ENCODE measurements around the gene AP3B1. TPM values are rescaled to one million over a fixed set of nuclear protein-coding genes. Genes with fewer than 3 reads are reported as not detected.
A peak's percentile ranks its signal among the peaks of the same experiment; 100 is the strongest.

AP3B1 gene
- total RNA-seq, 6 experiments from 2014 or later = 11.4 to 17.9 (median 12.9) TPM

DNA sequence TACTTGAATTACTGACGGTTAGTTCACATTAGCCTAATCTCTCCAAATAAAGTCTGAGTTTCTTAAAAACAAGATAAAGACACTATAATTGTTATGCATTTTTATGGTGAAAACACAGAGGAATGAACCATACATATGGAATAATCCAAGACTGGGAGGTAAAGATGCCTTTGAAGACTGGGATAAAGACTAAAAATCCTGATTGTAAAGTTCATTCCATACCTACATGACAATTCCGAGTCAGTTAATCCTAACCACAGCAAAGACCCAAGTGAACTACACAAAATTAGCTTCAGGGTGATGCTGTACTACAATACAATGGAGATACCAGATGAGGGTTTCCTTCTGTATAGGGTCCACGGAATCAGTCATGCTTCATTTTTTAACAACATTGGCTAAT lies 6.3 kb downstream of the AP3B1 start:
- peaks cover 0 to 5% (median 0%) of the 10 kb centered on the region in 4 donors for H3K4me1 ChIP-seq
- no peak for ATAC-seq
- intact Hi-C loops (cut with DNase I) = no loop called here
- H3K27me3 ChIP-seq = no peaks in the 10 kb centered on the region
- WGBS (ENCODE audit: insufficient coverage, low coverage, low lambda C conversion rate, missing lambda C conversion rate) = 100% methylated on average over 3 of the region's 3 CpGs
- H3K9me3 ChIP-seq = no peaks in the 10 kb centered on the region
- TF ChIP-seq, protein P1, sequence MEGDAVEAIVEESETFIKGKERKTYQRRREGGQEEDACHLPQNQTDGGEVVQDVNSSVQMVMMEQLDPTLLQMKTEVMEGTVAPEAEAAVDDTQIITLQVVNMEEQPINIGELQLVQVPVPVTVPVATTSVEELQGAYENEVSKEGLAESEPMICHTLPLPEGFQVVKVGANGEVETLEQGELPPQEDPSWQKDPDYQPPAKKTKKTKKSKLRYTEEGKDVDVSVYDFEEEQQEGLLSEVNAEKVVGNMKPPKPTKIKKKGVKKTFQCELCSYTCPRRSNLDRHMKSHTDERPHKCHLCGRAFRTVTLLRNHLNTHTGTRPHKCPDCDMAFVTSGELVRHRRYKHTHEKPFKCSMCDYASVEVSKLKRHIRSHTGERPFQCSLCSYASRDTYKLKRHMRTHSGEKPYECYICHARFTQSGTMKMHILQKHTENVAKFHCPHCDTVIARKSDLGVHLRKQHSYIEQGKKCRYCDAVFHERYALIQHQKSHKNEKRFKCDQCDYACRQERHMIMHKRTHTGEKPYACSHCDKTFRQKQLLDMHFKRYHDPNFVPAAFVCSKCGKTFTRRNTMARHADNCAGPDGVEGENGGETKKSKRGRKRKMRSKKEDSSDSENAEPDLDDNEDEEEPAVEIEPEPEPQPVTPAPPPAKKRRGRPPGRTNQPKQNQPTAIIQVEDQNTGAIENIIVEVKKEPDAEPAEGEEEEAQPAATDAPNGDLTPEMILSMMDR (IDR thresholded peaks at IDR 0.05) = no peak
- TF ChIP-seq POLR2A (IDR thresholded peaks at IDR 0.05) = no peak
- no peak overlapping the region for H3K27ac ChIP-seq
- H3K36me3 ChIP-seq = no peaks in the 10 kb centered on the region
- no peak overlapping the region for H3K4me3 ChIP-seq
- no peak for DNase-seq

DNA sequence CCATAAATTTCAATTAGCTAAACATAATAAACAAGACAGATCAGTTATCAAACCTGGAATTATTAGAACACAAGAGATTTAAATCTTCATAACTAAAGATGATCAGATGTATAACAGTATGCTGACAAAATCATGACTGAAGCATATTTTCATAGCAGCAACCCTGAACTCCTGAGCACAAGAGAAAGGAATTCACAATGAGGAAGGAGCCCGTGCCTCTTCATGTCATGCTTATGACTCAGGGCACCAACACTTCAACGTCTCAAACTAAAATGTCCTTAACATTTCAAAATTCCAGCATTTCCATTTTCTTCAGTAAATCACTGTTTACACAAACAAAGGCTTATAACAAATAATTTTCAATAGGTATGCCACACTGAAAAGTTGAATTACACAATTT lies 6.7 kb downstream of the AP3B1 start:
- DNase-seq (no peak), ATAC-seq (peak in 2 of 4 donors; percentile 37 to 38)
- H3K27me3 ChIP-seq = no peaks in the 10 kb centered on the region
- TF ChIP-seq, protein P1 (IDR thresholded peaks at IDR 0.05) = no peak
- TF ChIP-seq POLR2A (IDR thresholded peaks at IDR 0.05) = no peak
- no peak overlapping the region for H3K4me3 ChIP-seq
- H3K36me3 ChIP-seq = no peaks in the 10 kb centered on the region
- H3K9me3 ChIP-seq = no peaks in the 10 kb centered on the region
- WGBS (ENCODE audit: insufficient coverage, low coverage, low lambda C conversion rate, missing lambda C conversion rate) = 61% methylated on average over 2 of the region's 2 CpGs
- no peak overlapping the region for H3K27ac ChIP-seq
- intact Hi-C loops (cut with DNase I) = no loop called here
- peaks cover 0 to 3% (median 0%) of the 10 kb centered on the region in 4 donors for H3K4me1 ChIP-seq

DNA sequence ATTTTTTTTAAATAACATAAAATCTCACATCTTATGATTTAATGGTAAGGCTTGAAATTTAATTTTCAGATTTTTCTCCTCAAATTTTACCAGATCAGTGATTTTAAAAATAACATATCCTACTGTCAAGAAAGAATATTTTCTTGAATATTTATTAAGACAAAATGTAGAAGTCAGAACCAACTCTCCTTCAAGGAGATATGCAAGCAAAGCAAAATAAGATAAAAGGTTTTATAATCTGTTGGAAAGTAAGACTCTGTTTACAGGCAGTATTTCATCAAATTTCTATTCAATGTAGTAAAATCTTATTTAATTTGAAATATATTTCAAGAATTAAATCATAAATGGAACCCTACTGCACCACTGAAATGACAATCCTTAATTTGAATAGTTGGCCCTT lies 7.3 kb downstream of the AP3B1 start:
- TF ChIP-seq, protein P1 (IDR thresholded peaks at IDR 0.05) = no peak
- TF ChIP-seq POLR2A (IDR thresholded peaks at IDR 0.05) = no peak
- no peaks in the 10 kb centered on the region for H3K27me3 ChIP-seq
- no peaks in the 10 kb centered on the region for H3K36me3 ChIP-seq
- no peak overlapping the region for H3K4me3 ChIP-seq
- no peak overlapping the region for H3K27ac ChIP-seq
- intact Hi-C loops (cut with DNase I) = no loop called here
- DNase-seq (no peak), ATAC-seq (no peak)
- H3K9me3 ChIP-seq = no peaks in the 10 kb centered on the region
- H3K4me1 ChIP-seq = peaks cover 0 to 1% (median 0%) of the 10 kb centered on the region in 4 donors

DNA sequence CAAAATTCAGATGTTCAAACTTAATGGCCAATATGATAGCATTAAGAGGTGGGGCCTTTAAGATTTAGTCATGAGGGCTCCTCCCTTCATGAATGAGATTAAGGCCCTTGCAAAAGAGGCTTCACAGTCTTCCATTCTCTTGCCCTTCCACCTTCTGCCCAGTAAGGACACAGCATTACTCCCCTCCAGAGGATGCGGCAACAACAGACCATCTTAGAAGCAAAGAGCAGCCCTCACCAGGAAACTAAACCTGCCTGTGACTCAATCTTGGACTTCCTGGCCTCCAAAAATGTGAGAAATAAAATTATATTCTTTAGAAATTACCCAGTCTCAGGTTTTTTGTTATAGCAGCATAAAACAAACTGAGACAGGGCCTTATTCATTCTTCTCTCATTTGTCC lies 8.2 kb downstream of the AP3B1 start:
- intact Hi-C loops (cut with DNase I) = no loop called here
- TF ChIP-seq POLR2A (IDR thresholded peaks at IDR 0.05) = no peak
- TF ChIP-seq, protein P1 (IDR thresholded peaks at IDR 0.05) = no peak
- no peaks in the 10 kb centered on the region for H3K9me3 ChIP-seq
- no peak overlapping the region for H3K4me3 ChIP-seq
- DNase-seq (no peak), ATAC-seq (no peak)
- no peak overlapping the region for H3K27ac ChIP-seq
- H3K36me3 ChIP-seq = no peaks in the 10 kb centered on the region
- WGBS (ENCODE audit: insufficient coverage, low coverage, low lambda C conversion rate, missing lambda C conversion rate) = 92% methylated on average over 1 of the region's 1 CpG
- no peaks in the 10 kb centered on the region for H3K27me3 ChIP-seq
- H3K4me1 ChIP-seq = no peaks in the 10 kb centered on the region

GRCh38 chr5:78283802-78284201 lies 10.7 kb downstream of the AP3B1 start:
- intact Hi-C loops (cut with DNase I) = no loop called here
- Histone ChIP-seq H3K9me3 (no peaks in the 10 kb centered on the region), H3K27ac (no peak overlapping the region), H3K27me3 (no peaks in the 10 kb centered on the region), H3K4me3 (no peak overlapping the region), H3K36me3 (no peaks in the 10 kb centered on the region), H3K4me1 (no peaks in the 10 kb centered on the region)
- ATAC-seq (no peak), DNase-seq (no peak)
- TF ChIP-seq, protein P1 (IDR thresholded peaks at IDR 0.05) = no peak
- no peak for TF ChIP-seq POLR2A (IDR thresholded peaks at IDR 0.05)
- WGBS (ENCODE audit: insufficient coverage, low coverage, low lambda C conversion rate, missing lambda C conversion rate) = 65% methylated on average over 1 of the region's 1 CpG
